GM19043 (cell line): ENCODE data around the gene CRYBB1.

Experiments used
- ATAC-seq: cut with Tn5 transposase; IDR thresholded peaks from one replicate; pipeline ENCODE4 v1.9.1; 2021; ENCODE audit warnings: low read depth; ENCODE audit not compliant: unreplicated experiment

Gene CRYBB1

GRCh38 chr22:26559961-26560575 lies 57.8 kb downstream of the CRYBB1 start:
- ATAC-seq = no peak

- ATAC-seq = no peak
Measured at GRCh38 chr22:26558248-26558895, 59.5 kb downstream of the CRYBB1 start.

- ATAC-seq = no peak
Measured at GRCh38 chr22:26556904-26557303, 60.9 kb downstream of the CRYBB1 start.

GRCh38 chr22:26555478-26555877 lies 62.3 kb downstream of the CRYBB1 start:
- no peak for ATAC-seq

GRCh38 chr22:26554956-26555355 lies 62.9 kb downstream of the CRYBB1 start:
- ATAC-seq = no peak

- no peak for ATAC-seq
Measured at GRCh38 chr22:26553056-26553752, 64.6 kb downstream of the CRYBB1 start.

GRCh38 chr22:26552466-26552865 lies 65.4 kb downstream of the CRYBB1 start:
- no peak for ATAC-seq

GRCh38 chr22:26551568-26551967 lies 66.3 kb downstream of the CRYBB1 start:
- no peak for ATAC-seq

GRCh38 chr22:26550498-26551033 lies 67.3 kb downstream of the CRYBB1 start:
- no peak for ATAC-seq

GRCh38 chr22:26549902-26550497 lies 67.8 kb downstream of the CRYBB1 start:
- ATAC-seq = no peak
